ENCODE data around the gene FRMPD2.
A peak's percentile ranks its signal among the peaks of the same experiment; 100 is the strongest.

Gene FRMPD2

DNA sequence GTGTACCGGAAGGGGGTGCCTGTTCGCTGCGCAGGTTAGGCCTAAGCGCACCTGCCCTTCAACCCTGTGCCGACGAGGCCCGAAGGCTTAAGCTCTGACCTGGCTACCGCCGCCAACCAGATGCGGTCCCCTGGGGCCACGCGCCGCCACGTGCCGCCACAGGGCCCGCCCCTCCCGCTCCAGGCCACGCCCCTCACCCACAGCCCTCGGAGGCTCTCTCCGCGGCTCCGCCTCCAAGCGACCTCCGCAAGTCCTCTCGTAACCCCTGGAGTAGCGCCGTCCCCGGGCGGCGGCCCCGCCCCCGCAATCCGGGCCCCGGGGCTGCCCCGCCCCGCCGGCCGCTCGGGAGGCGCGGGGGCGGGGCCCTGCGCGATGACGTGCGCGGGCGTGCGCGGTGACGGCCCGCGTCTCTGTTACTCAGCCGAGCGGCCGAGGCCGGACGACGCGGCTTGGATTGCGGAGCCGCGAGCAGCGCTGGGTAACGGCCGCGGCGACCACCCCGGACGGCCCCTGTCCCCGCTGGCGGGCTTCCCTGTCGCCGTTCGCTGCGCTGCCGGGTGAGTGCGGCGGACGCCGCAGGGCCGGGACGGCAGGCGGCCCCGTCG lies 31.9 kb upstream of the FRMPD2 start, which contains the start of gene MAPK8:
Gene MAPK8 (plus strand): TSS at position 413 of the 605 bp plus-strand sequence. CDS start 94,984 bp downstream, outside the sequence.
- peak within 1 kb of the TSS; percentile 66 for H2BK12ac ChIP-seq (ENCODE audit: low read length)
- no peaks in the 10 kb centered on the region for H3K27me3 ChIP-seq (ENCODE audit: insufficient read depth, low read length)
- peak within 1 kb of the TSS; percentile 96 for H3K14ac ChIP-seq (ENCODE audit: low read length)
- peak within 1 kb of the TSS; percentile 94 for H3K9ac ChIP-seq (ENCODE audit: low read length)
- H4K12ac ChIP-seq (ENCODE audit: low read depth, low read length): peak within 1 kb of the TSS; percentile 97
- peak within 1 kb of the TSS; percentile 84 for H3K4me2 ChIP-seq (ENCODE audit: low read length)
- H3K79me2 ChIP-seq (ENCODE audit: control insufficient read depth, insufficient read depth, low read length, poor library complexity): peaks cover 6% of the 10 kb centered on the region
- H3K36me3 ChIP-seq (ENCODE audit: control insufficient read depth in 1 of 2, insufficient read depth in 2 of 2, low read length in 2 of 2): no peaks in the 10 kb centered on the region
- peak within 1 kb of the TSS; percentile 84 for H2BK120ac ChIP-seq (ENCODE audit: insufficient read depth, low read length, poor library complexity)
- peak within 1 kb of the TSS; percentile 94 for H3K18ac ChIP-seq (ENCODE audit: low read length)
- H3K79me1 ChIP-seq (ENCODE audit: low read length): peaks cover 6% of the 10 kb centered on the region
- no peak within 1 kb of the TSS for H3K23ac ChIP-seq (ENCODE audit: low read length)
- H3K4me3 ChIP-seq (ENCODE audit: low read depth, low read length): peak within 1 kb of the TSS; percentile 97
- peak within 1 kb of the TSS; percentile 96 for H3K4ac ChIP-seq (ENCODE audit: low read depth, low read length)
- H4K91ac ChIP-seq (ENCODE audit: low read depth, low read length): peak within 1 kb of the TSS; percentile 92
- DNase-seq: peak; percentile 95 to 97
- peak within 1 kb of the TSS; percentile 84 for H3K27ac ChIP-seq (ENCODE audit: low read depth, low read length)
- peaks cover 0 to 2% of the 10 kb centered on the region in 2 experiments for H3K4me1 ChIP-seq (ENCODE audit: control insufficient read depth in 1 of 2, insufficient read depth in 2 of 2, low read length in 2 of 2)
- no peaks in the 10 kb centered on the region for H3K9me3 ChIP-seq (ENCODE audit: insufficient read depth, low read depth, low read length)
- WGBS (ENCODE audit: extremely low coverage, insufficient coverage, insufficient read length): no CpG with 5 or more reads among the region's 86 CpGs
- peak within 1 kb of the TSS; percentile 31 for H2BK5ac ChIP-seq (ENCODE audit: low read depth, low read length, poor library complexity)
- peak within 1 kb of the TSS; percentile 12 for H2AK5ac ChIP-seq (ENCODE audit: low read length)
- peak within 1 kb of the TSS; percentile 88 for H4K8ac ChIP-seq (ENCODE audit: low read depth, low read length)
- H2AFZ ChIP-seq (ENCODE audit: insufficient read depth, low read length, poor library complexity): peak within 1 kb of the TSS; percentile 98

DNA sequence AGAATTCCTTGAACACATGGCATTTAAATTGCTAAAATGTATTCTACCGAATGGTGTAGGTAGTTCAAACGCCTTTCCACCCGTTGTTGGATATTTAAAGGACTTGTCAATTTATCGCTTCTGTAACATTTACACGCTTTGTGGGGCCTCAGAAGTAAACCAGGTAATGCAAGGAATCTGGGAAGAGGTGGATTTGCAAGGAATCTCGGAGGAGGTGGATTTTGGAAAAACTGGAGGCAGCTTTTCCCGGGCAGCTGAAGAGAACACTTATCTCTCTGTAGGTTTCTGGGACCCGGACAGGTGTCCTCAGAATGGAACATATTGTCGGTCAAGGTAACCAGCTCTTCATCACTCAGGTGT lies 31.4 kb upstream of the FRMPD2 start:
- Histone ChIP-seq H2BK12ac (ENCODE audit: low read length) (no peak overlapping the region), H3K9me3 (ENCODE audit: insufficient read depth, low read depth, low read length) (no peaks in the 10 kb centered on the region), H3K23ac (ENCODE audit: low read length) (no peak overlapping the region), H3K18ac (ENCODE audit: low read length) (peak overlapping the region; percentile 28), H4K91ac (ENCODE audit: low read depth, low read length) (no peak overlapping the region), H3K27ac (ENCODE audit: low read depth, low read length) (no peak overlapping the region), H3K36me3 (ENCODE audit: control insufficient read depth in 1 of 2, insufficient read depth in 2 of 2, low read length in 2 of 2) (no peaks in the 10 kb centered on the region), H4K12ac (ENCODE audit: low read depth, low read length) (no peak overlapping the region), H3K4me1 (ENCODE audit: control insufficient read depth in 1 of 2, insufficient read depth in 2 of 2, low read length in 2 of 2) (peaks cover 0 to 2% of the 10 kb centered on the region in 2 experiments), H3K4me3 (ENCODE audit: low read depth, low read length) (peak overlapping the region; percentile 69), H3K9ac (ENCODE audit: low read length) (no peak overlapping the region), H4K8ac (ENCODE audit: low read depth, low read length) (peak overlapping the region; percentile 14), H2AFZ (ENCODE audit: insufficient read depth, low read length, poor library complexity) (no peak overlapping the region), H3K79me2 (ENCODE audit: control insufficient read depth, insufficient read depth, low read length, poor library complexity) (peaks cover 6% of the 10 kb centered on the region), H3K27me3 (ENCODE audit: insufficient read depth, low read length) (no peaks in the 10 kb centered on the region), H3K79me1 (ENCODE audit: low read length) (peaks cover 6% of the 10 kb centered on the region), H3K4ac (ENCODE audit: low read depth, low read length) (no peak overlapping the region), H3K4me2 (ENCODE audit: low read length) (peak overlapping the region; percentile 58), H3K14ac (ENCODE audit: low read length) (no peak overlapping the region), H2BK120ac (ENCODE audit: insufficient read depth, low read length, poor library complexity) (no peak overlapping the region), H2BK5ac (ENCODE audit: low read depth, low read length, poor library complexity) (no peak overlapping the region), H2AK5ac (ENCODE audit: low read length) (no peak overlapping the region)
- no CpG with 5 or more reads among the region's 9 CpGs for WGBS (ENCODE audit: extremely low coverage, insufficient coverage, insufficient read length)
- no peak for DNase-seq

DNA sequence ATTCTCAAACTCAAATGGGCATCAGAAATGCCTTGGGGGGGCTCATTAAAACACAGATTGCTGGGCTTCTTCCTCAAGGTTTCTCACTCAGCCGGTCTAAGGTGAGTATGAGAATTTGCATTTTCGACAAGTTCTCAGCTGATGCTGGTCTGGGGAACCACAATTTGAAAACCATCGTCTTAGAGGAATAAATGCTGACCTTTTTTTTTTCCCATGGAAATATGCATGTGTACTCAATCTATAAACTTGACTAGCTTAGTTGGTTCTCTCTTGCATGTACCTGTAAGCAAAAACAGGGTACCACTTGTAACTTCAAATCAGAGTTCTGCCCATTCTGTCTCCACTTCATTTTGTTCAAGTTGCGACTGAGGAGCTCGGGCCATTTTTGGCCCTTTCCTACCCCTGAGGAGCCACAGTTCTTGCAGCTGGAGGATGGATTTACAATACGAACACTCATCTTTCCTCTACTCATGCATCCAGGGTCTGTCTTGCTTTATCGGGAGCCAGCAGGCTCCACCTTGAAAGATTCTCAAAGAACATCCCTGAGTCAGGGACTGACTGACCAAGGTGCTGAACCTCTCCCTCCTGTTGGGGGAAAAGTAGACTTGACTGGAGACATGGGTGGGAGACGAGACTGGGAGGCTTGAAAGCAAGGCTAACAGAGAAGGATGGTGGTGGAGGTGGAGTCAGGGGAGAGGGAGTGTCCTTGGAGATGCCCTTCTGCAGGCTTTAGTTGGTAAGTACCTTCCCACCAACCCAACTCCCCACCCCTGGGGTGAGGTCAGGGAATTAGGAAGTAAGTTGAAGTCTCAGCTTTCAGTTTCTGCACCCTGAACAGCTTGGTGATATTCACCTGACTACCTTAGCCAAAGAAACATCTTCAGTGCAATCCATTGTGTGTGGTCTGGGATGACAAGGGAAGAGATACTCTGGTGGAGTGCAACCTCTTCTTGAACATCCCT lies 28.3 kb upstream of the FRMPD2 start:
- Histone ChIP-seq H3K18ac (ENCODE audit: low read length) (no peak overlapping the region), H4K12ac (ENCODE audit: low read depth, low read length) (no peak overlapping the region), H3K4me3 (ENCODE audit: low read depth, low read length) (no peak overlapping the region), H4K91ac (ENCODE audit: low read depth, low read length) (no peak overlapping the region), H4K8ac (ENCODE audit: low read depth, low read length) (no peak overlapping the region), H3K27ac (ENCODE audit: low read depth, low read length) (no peak overlapping the region), H3K14ac (ENCODE audit: low read length) (no peak overlapping the region), H3K9me3 (ENCODE audit: insufficient read depth, low read depth, low read length) (no peaks in the 10 kb centered on the region), H2BK5ac (ENCODE audit: low read depth, low read length, poor library complexity) (no peak overlapping the region), H2AK5ac (ENCODE audit: low read length) (no peak overlapping the region), H3K27me3 (ENCODE audit: insufficient read depth, low read length) (no peaks in the 10 kb centered on the region), H3K36me3 (ENCODE audit: control insufficient read depth in 1 of 2, insufficient read depth in 2 of 2, low read length in 2 of 2) (no peaks in the 10 kb centered on the region), H3K4me1 (ENCODE audit: control insufficient read depth in 1 of 2, insufficient read depth in 2 of 2, low read length in 2 of 2) (peaks cover 0 to 2% of the 10 kb centered on the region in 2 experiments), H2AFZ (ENCODE audit: insufficient read depth, low read length, poor library complexity) (no peak overlapping the region), H3K4me2 (ENCODE audit: low read length) (no peak overlapping the region), H2BK120ac (ENCODE audit: insufficient read depth, low read length, poor library complexity) (no peak overlapping the region), H3K9ac (ENCODE audit: low read length) (no peak overlapping the region), H3K79me1 (ENCODE audit: low read length) (peaks cover 6% of the 10 kb centered on the region), H3K4ac (ENCODE audit: low read depth, low read length) (no peak overlapping the region), H2BK12ac (ENCODE audit: low read length) (no peak overlapping the region), H3K23ac (ENCODE audit: low read length) (no peak overlapping the region), H3K79me2 (ENCODE audit: control insufficient read depth, insufficient read depth, low read length, poor library complexity) (peaks cover 6% of the 10 kb centered on the region)
- no peak for DNase-seq
- WGBS (ENCODE audit: extremely low coverage, insufficient coverage, insufficient read length): no CpG with 5 or more reads among the region's 8 CpGs

DNA sequence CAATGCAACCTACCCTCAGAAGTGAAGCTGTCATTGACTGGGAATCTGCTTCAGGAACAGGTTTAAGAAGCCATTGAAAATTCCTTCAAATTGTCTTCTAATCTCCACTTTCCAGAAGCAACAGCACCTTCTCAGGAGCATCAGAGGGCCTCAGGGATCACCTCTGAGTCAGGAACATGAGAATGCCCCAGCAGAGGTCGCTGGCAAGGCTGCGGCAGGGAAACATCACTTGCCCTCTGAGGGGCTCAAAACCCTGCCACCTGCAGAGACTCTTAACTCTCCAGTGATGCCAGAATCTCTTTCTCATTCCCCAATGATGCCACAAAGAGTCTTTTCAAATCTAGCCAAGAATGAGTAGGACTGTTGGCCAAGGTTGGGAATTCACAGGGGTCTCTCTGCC lies 26.1 kb upstream of the FRMPD2 start:
- Histone ChIP-seq H3K27ac (ENCODE audit: low read depth, low read length) (no peak overlapping the region), H4K91ac (ENCODE audit: low read depth, low read length) (no peak overlapping the region), H3K14ac (ENCODE audit: low read length) (no peak overlapping the region), H4K8ac (ENCODE audit: low read depth, low read length) (no peak overlapping the region), H3K23ac (ENCODE audit: low read length) (no peak overlapping the region), H2AK5ac (ENCODE audit: low read length) (no peak overlapping the region), H3K4me3 (ENCODE audit: low read depth, low read length) (no peak overlapping the region), H3K18ac (ENCODE audit: low read length) (no peak overlapping the region), H3K79me1 (ENCODE audit: low read length) (no peaks in the 10 kb centered on the region), H3K9ac (ENCODE audit: low read length) (no peak overlapping the region), H3K36me3 (ENCODE audit: control insufficient read depth in 1 of 2, insufficient read depth in 2 of 2, low read length in 2 of 2) (no peaks in the 10 kb centered on the region), H2BK12ac (ENCODE audit: low read length) (no peak overlapping the region), H2BK120ac (ENCODE audit: insufficient read depth, low read length, poor library complexity) (no peak overlapping the region), H3K79me2 (ENCODE audit: control insufficient read depth, insufficient read depth, low read length, poor library complexity) (no peaks in the 10 kb centered on the region), H3K27me3 (ENCODE audit: insufficient read depth, low read length) (no peaks in the 10 kb centered on the region), H2AFZ (ENCODE audit: insufficient read depth, low read length, poor library complexity) (no peak overlapping the region), H3K9me3 (ENCODE audit: insufficient read depth, low read depth, low read length) (no peaks in the 10 kb centered on the region), H3K4ac (ENCODE audit: low read depth, low read length) (no peak overlapping the region), H3K4me2 (ENCODE audit: low read length) (no peak overlapping the region), H3K4me1 (ENCODE audit: control insufficient read depth in 1 of 2, insufficient read depth in 2 of 2, low read length in 2 of 2) (no peaks in the 10 kb centered on the region), H4K12ac (ENCODE audit: low read depth, low read length) (no peak overlapping the region), H2BK5ac (ENCODE audit: low read depth, low read length, poor library complexity) (no peak overlapping the region)
- no peak for DNase-seq
- WGBS (ENCODE audit: extremely low coverage, insufficient coverage, insufficient read length): no CpG with 5 or more reads among the region's 2 CpGs

Measured in trophoblast cell (in vitro differentiated cells and primary cell).